HG03139 (cell line): ENCODE measurements around the gene GAD1.

ENCODE experiments used
- ATAC-seq: cut with Tn5 transposase; IDR thresholded peaks from one replicate; pipeline ENCODE4 v1.9.1; 2021; ENCODE audit not compliant: unreplicated experiment

GAD1 gene

GRCh38 chr2:170817093-170818035, 677 bp downstream of the GAD1 start:
- no peak for ATAC-seq

DNA sequence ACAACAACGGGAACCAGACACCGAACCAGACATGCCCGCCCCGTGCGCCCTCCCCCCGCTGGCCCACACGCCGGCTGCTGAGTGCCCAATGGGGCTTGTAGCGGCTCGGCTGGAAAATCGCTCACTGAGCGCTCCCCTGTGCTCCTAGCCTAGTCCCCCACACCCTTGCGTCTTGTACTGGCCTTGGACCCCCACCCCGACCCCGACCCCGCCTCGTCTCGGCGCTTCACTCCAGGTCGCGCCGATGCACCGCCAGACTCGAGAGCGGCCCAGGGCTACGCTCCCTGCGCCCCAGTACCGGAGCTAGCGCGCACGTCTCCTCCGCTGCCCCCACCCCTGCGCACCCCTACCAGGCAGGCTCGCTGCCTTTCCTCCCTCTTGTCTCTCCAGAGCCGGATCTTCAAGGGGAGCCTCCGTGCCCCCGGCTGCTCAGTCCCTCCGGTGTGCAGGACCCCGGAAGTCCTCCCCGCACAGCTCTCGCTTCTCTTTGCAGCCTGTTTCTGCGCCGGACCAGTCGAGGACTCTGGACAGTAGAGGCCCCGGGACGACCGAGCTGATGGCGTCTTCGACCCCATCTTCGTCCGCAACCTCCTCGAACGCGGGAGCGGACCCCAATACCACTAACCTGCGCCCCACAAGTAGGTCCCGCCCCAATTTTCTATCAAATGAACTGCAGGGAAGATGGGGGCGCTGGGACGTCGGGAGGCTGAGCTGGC, 1.5 kb downstream of the GAD1 start:
- ATAC-seq: no peak

DNA sequence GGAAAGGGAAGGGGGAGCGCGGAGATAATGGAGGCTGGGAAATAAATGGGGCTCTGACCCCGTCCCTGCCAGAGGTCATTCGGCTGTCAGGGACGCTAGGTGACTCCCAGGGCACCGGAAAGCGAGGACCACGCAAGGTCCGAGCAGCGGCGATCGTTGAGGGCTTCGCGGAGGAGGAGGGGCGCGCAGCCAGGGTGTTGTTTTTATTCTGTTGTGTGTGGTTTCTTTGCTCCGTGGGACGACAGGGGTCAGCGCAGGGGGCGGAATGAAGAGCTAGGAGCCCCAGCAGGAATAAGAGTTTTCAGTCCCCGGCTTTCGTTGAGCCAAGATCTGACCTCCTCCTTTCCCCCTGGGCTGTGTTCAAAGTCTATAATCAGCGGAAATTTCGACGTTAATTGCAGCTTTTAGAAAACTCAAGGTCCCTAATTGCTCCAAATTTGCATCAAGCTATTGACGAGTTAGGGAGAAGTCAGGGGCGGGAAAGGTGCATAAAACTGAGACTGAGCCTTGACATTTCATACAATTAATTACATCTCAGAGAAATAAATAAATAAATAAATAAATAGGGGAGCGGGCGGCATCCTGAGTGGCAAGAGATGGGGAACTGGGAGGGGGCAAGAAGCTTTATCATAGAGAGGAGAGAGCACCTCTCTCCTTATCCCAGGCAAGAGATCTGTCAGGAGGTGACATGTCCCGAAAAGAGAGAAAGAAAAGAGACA, 2.2 kb downstream of the GAD1 start:
- ATAC-seq: no peak

GRCh38 chr2:170819680-170820664, 3.3 kb downstream of the GAD1 start:
- no peak for ATAC-seq

GRCh38 chr2:170820757-170821530, 4.3 kb downstream of the GAD1 start:
- ATAC-seq: no peak

GRCh38 chr2:170821531-170822289, 5.0 kb downstream of the GAD1 start:
- no peak for ATAC-seq

DNA sequence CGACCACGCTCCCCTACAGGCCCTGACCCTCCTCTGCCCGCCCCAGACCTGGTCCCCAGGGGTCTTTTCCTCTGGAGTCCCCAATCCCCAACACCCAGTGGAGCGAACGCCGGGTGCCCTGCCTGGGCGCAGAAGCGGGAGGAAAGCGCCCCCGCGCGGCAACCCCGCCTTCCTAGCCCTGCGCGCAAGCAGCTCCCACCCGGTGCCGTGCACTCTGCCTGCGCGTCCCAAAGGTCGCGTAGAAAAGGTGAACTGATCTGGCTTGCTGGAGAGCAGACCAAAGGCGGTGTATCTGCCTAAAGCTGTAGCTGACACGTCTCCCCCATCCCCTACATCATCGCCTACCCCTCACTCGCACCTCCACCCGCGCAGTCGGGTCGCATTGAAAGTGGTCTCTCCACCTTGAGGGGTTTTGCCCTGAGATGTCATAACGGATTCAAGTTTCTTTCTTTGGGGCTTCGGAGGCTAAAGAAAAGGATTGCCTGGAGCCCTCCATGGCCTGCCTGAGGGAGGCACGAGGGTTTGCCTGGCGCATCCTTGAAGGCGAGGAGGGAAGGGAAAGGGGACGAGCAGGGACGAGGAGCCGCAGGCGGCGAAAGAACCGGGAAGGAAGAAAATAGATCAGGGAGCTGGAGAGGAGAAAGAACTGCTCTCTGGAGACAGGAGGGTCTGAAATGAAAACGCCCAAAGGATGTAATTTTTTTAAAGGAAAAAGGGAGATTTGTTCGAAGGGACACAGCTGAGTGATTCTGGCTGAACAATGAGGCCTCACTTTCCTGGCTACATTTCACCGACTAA, 5.8 kb downstream of the GAD1 start:
- ATAC-seq: no peak

GRCh38 chr2:170823088-170823897, 6.6 kb downstream of the GAD1 start:
- no peak for ATAC-seq

GRCh38 chr2:170823898-170824215, 7.2 kb downstream of the GAD1 start:
- no peak for ATAC-seq

DNA sequence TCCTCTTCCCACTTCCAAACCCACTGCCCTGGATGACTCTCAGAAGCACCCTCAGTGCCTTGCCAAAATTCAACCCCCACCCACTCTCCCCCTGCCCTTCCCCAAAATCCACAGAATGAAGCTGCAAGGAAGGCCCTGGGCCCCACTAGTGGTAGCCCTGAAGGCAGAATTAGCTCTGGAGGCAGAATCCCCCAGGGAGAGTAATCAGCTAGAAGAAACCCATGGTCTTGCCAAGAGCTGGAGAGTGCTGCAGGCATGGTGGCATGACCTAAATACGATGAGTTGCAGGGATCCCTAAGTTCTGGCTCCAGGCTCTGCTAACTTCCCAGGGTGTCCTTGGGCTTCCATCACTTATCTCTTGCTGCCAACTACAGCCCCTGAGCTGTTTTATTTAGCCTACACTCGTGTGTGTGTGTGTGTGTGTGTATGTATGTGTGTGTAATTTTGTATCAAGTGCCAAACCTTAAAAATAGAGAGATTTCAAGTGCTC, 7.9 kb downstream of the GAD1 start:
- ATAC-seq: no peak

DNA sequence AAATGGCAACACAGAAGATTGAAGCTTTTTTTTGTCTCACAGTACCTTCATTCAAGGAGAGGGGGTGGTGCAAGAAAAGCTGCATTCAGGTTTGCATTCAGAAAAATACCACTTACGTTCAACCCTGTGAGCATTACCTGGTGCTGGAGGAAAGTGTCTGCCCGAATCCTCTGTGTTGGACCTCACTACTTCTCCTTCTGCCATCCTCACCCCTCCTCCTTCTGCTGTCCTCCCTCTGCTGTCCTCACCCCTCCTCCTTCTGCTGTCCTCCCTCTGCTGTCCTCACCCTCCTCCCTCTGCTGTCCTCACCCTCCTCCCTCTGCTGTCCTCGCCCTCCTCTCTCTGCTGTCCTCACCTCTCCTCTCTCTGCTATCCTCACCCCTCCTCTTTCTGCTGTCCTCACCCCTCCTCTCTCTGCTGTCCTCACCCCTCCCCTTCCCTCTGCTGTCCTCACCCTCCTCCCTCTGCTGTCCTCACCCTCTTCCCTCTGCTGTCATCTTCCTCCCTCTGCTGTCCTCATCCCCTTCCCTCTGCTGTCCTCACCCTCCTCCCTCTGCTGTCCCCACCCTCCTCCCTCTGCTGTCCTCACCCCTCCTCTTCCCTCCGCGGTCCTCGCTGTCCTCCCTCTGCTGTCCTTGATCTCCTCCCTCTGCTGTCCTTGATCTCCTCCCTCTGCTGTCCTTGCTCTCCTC, 11.3 kb downstream of the GAD1 start:
- ATAC-seq: no peak

GRCh38 chr2:170828533-170828916, 11.8 kb downstream of the GAD1 start:
- no peak for ATAC-seq

GRCh38 chr2:170829036-170829435, 12.3 kb downstream of the GAD1 start:
- ATAC-seq: no peak

GRCh38 chr2:170830166-170830565, 13.5 kb downstream of the GAD1 start:
- ATAC-seq: no peak

GRCh38 chr2:170831115-170831514, 14.4 kb downstream of the GAD1 start:
- no peak for ATAC-seq

DNA sequence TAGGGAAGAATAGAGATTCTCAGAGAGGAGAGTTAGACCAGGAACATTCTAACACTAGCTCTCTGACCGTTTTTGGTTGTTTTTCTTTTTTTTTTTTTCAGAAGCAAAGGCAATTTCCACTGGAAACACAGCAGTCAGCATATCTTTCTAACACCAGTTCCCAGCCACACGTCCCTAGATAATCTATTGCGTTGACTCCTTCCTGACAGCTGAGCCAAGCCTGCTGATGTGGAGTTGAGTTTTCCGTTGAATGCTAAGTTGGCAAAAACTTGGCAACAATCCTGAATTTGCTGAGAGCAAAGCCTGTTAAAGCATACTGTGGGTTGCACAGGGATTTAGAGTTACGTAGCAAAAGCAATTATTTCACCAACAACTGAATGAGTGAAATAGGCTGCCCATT, 19.3 kb downstream of the GAD1 start:
- ATAC-seq: no peak
